Measurements from ENCODE around the gene EPG5.
A peak's percentile ranks its signal among the peaks of the same experiment; 100 is the strongest.

The EPG5 gene

DNA sequence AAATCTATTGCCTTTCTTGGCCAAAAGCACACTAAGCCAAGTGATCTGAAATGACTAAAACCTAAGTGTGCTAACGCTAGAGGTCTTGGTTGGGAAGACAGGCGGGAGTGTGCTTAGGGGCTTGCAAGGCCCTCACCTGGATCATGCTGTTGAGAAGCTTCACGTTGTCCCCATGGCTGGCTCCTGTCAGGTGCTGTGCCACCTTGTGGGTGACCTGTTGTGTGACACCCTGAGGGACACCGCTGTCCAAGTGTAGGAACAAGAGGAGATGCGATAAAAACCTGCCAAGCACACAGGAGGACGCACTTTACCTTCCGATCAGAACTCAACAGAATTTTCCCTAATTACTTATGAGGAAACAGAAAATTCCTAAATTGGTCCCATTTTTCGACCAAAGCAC lies 50.8 kb downstream of the EPG5 start:
- DNase-seq, result peak; percentile 16

DNA sequence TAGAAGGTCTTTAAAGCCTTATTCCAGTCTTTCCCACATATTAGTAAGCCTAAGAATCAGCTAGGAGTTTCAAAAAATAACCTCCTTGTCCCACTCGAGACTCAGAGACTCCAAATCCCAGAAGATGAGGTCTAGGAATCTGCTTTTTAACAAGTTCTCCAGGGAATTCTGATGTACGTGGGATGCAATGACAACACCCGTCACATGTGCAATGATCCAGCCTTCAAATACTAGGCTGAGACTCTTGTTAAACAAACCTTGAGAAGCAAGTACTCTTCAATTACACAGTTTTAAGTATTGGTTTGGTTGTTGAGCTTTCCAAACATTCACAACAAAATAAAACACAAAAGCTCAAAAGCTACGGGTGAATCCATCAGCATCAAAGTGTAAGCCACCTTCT lies 53.9 kb downstream of the EPG5 start:
- DNase-seq, result no peak

GRCh38 chr18:45910405-45911023 lies 56.6 kb downstream of the EPG5 start:
- peak; percentile 72 for DNase-seq

DNA sequence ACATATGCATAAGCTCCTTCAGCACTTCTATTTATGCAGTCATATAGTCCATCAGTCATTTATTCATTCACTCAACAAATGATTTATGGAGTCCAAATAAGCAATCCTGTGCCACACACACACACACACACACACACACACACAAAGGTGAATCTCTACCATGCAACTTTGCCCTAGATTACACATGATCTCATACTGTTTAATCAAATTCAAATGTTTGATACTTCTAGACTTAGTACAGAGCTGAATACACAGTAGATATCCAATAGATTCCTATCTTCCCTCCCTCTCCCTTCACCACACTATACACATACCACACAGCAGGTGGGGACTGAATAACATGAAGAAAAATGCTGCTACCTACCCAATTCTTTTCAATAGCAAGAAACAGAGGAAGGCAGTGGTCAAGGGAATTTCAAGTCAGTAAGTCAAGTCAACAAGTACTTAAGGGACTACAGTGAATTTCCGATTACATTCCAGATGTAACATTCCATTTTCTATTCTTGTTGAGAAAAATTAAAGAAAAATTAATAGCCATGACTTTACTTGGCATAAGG lies 65.4 kb downstream of the EPG5 start:
- no peak for DNase-seq

GRCh38 chr18:45900623-45901022 lies 66.5 kb downstream of the EPG5 start:
- DNase-seq, result no peak

DNA sequence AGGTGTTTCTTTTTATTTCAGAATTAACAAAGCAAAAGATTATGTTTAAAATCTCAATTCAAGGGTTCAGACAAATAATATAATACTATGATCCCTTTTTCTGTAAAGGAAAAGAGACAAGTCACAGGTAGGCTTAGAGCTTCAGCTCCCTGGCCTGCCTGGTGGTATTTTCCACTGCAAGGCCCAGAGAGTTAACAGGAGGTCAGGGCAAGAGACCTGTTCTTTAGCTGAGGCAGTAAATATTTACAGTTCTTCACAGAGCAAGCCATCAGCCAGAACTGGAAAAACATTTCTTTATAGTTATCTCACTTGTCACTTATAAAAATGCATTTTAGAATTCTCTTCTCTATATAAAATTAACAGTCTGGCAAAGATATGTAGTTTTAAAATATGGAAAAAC lies 70.1 kb downstream of the EPG5 start:
- no peak for DNase-seq

DNA sequence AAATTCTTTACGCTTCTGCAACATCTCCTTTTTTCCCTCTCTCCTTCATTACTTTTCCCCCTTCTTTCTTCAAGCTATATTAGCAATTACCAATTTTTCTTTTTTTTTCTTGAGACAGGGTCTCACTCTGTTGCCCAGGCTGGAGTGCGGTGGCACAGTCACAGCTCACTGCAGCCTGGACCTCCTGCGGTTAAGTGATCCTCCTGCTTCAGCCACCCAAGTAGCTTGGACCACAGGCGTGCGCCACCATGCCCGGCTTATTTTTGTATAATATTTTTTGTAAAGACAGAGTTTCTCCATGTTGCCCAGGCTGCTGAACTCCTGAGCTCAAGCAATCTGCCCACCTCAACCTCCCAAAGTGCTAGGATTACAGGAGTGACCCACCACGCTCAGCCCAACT lies 70.7 kb downstream of the EPG5 start:
- DNase-seq, result no peak

DNA sequence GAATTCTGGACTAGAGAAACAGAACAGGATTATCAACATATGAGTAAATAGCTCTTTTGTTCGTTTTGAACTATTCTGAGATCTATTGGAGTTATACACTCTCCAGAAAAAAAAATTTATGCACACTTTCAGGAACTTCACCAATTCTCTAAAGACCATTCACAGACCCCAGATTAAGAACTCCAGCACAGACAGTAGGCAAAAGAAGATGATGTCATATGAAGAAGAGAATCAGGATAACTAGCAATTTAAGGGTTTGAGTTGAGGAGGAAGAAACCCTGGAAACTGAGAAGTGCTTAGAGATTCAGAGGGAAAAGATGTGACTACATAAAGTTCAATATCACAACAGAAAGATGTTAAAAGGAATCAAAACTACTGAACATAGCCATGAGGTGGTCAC lies 71.8 kb downstream of the EPG5 start:
- no peak for DNase-seq

GRCh38 chr18:45894818-45895217 lies 72.3 kb downstream of the EPG5 start:
- no peak for DNase-seq

GRCh38 chr18:45891806-45892205 lies 75.3 kb downstream of the EPG5 start:
- no peak for DNase-seq

DNA sequence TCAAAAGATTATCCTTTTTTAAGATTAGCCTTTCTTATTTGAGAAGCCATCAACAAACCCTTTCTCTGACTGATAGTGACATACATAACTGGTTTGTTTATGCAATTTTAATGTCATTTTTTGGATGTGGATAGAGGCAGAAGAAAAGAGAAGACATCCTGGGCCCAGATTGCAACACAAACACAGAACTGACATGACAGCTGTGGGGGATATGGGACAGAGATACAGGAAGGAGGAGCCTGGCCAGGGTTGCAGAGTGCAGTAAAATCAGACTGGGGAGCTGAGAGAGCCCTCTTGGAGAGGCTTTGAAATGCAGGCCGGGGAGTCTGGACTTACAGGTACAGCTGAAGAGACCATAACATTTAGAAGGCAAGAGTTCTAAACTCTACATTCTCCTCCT lies 76.5 kb downstream of the EPG5 start:
- no peak for DNase-seq

DNA sequence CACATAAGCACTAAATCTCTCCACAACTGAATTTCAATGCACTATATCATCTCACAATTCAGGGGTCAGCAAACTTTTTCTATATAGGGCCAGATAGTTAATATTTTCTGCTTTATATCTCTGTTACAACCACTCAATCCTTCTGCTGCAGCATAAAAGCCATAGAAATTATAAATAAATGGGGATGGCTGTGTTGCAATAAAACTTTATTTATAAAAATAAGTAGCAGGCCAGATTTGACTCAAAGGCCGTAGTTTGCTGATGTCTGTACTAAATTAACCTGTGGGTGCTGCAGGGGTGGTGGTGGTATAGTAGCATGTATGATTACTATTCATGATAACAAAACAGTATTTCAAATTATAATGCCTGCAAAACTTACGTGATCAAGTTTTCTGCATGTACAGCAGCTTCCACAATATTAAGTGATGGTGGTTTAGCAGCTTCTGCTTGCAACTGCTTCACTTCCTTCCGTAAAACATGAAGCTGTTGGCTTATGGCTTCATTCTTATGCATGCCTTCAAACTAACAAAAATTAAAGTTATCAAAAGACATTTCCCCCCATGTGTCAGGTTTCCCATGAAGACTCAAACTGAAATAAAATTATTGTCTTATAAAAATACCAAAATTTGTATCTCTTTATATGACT lies 77.6 kb downstream of the EPG5 start:
- DNase-seq, result no peak

GRCh38 chr18:45887585-45887984 lies 79.5 kb downstream of the EPG5 start:
- DNase-seq, result no peak

DNA sequence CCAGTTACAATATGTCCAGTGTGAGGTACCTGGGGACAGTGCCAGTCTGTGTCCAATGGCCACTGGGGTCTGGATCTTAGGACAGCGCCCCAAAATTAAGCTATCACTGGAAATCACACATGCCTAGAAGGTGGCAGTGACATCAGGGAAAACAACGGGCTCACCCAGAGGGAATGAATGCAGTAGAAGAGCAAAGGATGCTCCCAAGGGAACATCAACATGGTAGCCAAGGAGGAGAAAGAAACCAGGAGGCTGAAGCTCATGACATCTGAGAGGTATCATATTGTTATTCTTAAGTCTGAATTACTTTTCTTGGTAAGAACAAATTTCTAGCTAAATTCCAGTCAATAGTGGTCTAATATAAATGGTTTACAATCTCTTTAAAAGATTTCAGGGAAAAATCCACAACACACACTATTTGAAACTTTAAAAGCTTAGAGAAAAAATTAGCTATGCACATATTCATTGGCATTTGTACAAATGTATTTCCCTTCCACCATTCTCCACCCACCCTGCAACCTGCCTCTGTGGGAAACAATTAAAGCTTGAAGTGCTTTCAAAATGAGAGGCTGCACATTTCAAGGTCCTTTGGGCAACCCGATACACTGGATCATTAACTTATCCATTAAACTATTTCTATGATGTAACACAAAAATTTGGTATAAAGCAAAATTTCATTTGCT lies 86.1 kb downstream of the EPG5 start:
- no peak for DNase-seq

GRCh38 chr18:45879681-45880655 lies 87.2 kb downstream of the EPG5 start:
- DNase-seq, result peak; percentile 72

GRCh38 chr18:45877403-45877802 lies 89.7 kb downstream of the EPG5 start:
- no peak for DNase-seq

GRCh38 chr18:45876161-45876560 lies 91.0 kb downstream of the EPG5 start:
- no peak for DNase-seq

- peak; percentile 67 for DNase-seq
Measured at GRCh38 chr18:45874491-45875184, 92.5 kb downstream of the EPG5 start.

- no peak for DNase-seq
Measured at GRCh38 chr18:45871431-45872084, 95.6 kb downstream of the EPG5 start.

- no peak for DNase-seq
Measured at GRCh38 chr18:45870419-45870818, 96.7 kb downstream of the EPG5 start.

GRCh38 chr18:45865466-45865865 lies 101.7 kb downstream of the EPG5 start:
- no peak for DNase-seq

- no peak for DNase-seq
Measured at GRCh38 chr18:45864081-45864480, 103.0 kb downstream of the EPG5 start.

All from CD4-positive, alpha-beta T cell treated with Interleukin-21 for 1 hour (primary cell).